C4-2B (cell line): ENCODE results near the gene TTLL12.

Experiments
- CTCF ChIP-seq: fragments of 450-650 bp; conservative IDR thresholded peaks from 2 replicates; pipeline ENCODE4 v1.5.1; 2017; ENCODE audit warnings: mild to moderate bottlenecking
- ZFX ChIP-seq: fragments of 450-650 bp; IDR thresholded peaks from 2 replicates; pipeline ENCODE4 v1.6.1; 2017

- TF ChIP-seq CTCF (no peak), ZFX (no peak)
Measured at GRCh38 chr22:43148581-43148980, 38.4 kb downstream of the TTLL12 start.
